ENCODE data around the gene LAYN. TPM values are rescaled to one million over a fixed set of nuclear protein-coding genes. Genes with fewer than 3 reads are reported as not detected.

LAYN gene
- total RNA-seq, 2 experiments from 2014 or later, result 1.3 to 1.4 TPM

GRCh38 chr11:111589886-111590499, 49.5 kb downstream of the LAYN start:
- Mint-ChIP-seq H3K27me3 (no peaks in the 10 kb centered on the region), H3K27ac (no peak overlapping the region), H3K4me3 (no peak overlapping the region), H3K36me3 (ENCODE audit: low read depth) (no peaks in the 10 kb centered on the region), H3K4me1 (ENCODE audit: low read depth) (no peaks in the 10 kb centered on the region), H3K9me3 (no peaks in the 10 kb centered on the region)
- Histone ChIP-seq H3K4me3 (ENCODE audit: low read length) (no peak overlapping the region), H3K27me3 (ENCODE audit: control insufficient read depth in 1 of 2, insufficient read depth in 2 of 2, low read length in 2 of 2) (peaks cover 3 to 6% of the 10 kb centered on the region in 2 experiments), H3K4me1 (ENCODE audit: insufficient read depth, low read length) (no peaks in the 10 kb centered on the region), H3K9me3 (ENCODE audit: control insufficient read depth in 1 of 2, insufficient read depth in 1 of 2, low read length in 2 of 2) (no peaks in the 10 kb centered on the region), H3K36me3 (ENCODE audit: insufficient read depth, low read length) (no peaks in the 10 kb centered on the region), H3K27ac (ENCODE audit: low read depth in 1 of 2, low read length in 2 of 2) (no peak overlapping the region)
- intact Hi-C loops (cut with DNase I, micrococcal nuclease), result loop anchor here in 1 of 2 experiments (10.0 kb wide), 1 partner anchor 695 kb away; no protein-coding TSS in a partner anchor
- DNase-seq, result no peak
- TF ChIP-seq CTCF (IDR thresholded peaks at IDR 0.05), result no peak
- ChIA-PET POLR2A (no interaction called here), CTCF (interaction anchor here (1.6 kb wide), 1 partner anchor 187 kb away, joined by 7 read pairs; no protein-coding TSS in a partner anchor)
- no peak for ATAC-seq (ENCODE audit: poor library complexity)

GRCh38 chr11:111591187-111591960, 50.9 kb downstream of the LAYN start:
- no peak overlapping the region for H3K27ac Mint-ChIP-seq
- Histone ChIP-seq H3K36me3 (ENCODE audit: insufficient read depth, low read length) (no peaks in the 10 kb centered on the region), H3K27ac (ENCODE audit: low read depth in 1 of 2, low read length in 2 of 2) (no peak overlapping the region), H3K27me3 (ENCODE audit: control insufficient read depth in 1 of 2, insufficient read depth in 2 of 2, low read length in 2 of 2) (peaks cover 3 to 6% of the 10 kb centered on the region in 2 experiments), H3K9me3 (ENCODE audit: control insufficient read depth in 1 of 2, insufficient read depth in 1 of 2, low read length in 2 of 2) (no peaks in the 10 kb centered on the region), H3K4me3 (ENCODE audit: low read length) (no peak overlapping the region), H3K4me1 (ENCODE audit: insufficient read depth, low read length) (no peaks in the 10 kb centered on the region)
- no peaks in the 10 kb centered on the region for H3K9me3 Mint-ChIP-seq
- intact Hi-C loops (cut with DNase I, micrococcal nuclease), result loop anchor here in 1 of 2 experiments (10.0 kb wide), 1 partner anchor 693 kb away; no protein-coding TSS in a partner anchor
- POLR2A ChIA-PET, result no interaction called here
- H3K4me3 Mint-ChIP-seq, result no peak overlapping the region
- CTCF ChIA-PET, result interaction anchor here (0.8 kb wide), 1 partner anchor 341 kb away, joined by 3 read pairs; no protein-coding TSS in a partner anchor
- no peaks in the 10 kb centered on the region for H3K27me3 Mint-ChIP-seq
- no peak for ATAC-seq (ENCODE audit: poor library complexity)
- DNase-seq, result no peak
- TF ChIP-seq CTCF (IDR thresholded peaks at IDR 0.05), result no peak
- H3K4me1 Mint-ChIP-seq (ENCODE audit: low read depth), result no peaks in the 10 kb centered on the region
- no peaks in the 10 kb centered on the region for H3K36me3 Mint-ChIP-seq (ENCODE audit: low read depth)

- H3K4me1 Mint-ChIP-seq (ENCODE audit: low read depth), result no peaks in the 10 kb centered on the region
- Histone ChIP-seq H3K4me3 (ENCODE audit: low read length) (no peak overlapping the region), H3K4me1 (ENCODE audit: insufficient read depth, low read length) (no peaks in the 10 kb centered on the region), H3K27ac (ENCODE audit: low read depth in 1 of 2, low read length in 2 of 2) (no peak overlapping the region), H3K9me3 (ENCODE audit: control insufficient read depth in 1 of 2, insufficient read depth in 1 of 2, low read length in 2 of 2) (no peaks in the 10 kb centered on the region), H3K27me3 (ENCODE audit: control insufficient read depth in 1 of 2, insufficient read depth in 2 of 2, low read length in 2 of 2) (peaks cover 3 to 6% of the 10 kb centered on the region in 2 experiments), H3K36me3 (ENCODE audit: insufficient read depth, low read length) (no peaks in the 10 kb centered on the region)
- no peak overlapping the region for H3K27ac Mint-ChIP-seq
- TF ChIP-seq CTCF (IDR thresholded peaks at IDR 0.05), result no peak
- no peak overlapping the region for H3K4me3 Mint-ChIP-seq
- no peaks in the 10 kb centered on the region for H3K9me3 Mint-ChIP-seq
- no peaks in the 10 kb centered on the region for H3K27me3 Mint-ChIP-seq
- intact Hi-C loops (cut with DNase I, micrococcal nuclease), result loop anchor here in 1 of 2 experiments (10.0 kb wide), 1 partner anchor 692 kb away; no protein-coding TSS in a partner anchor
- ATAC-seq (ENCODE audit: poor library complexity) (no peak), DNase-seq (no peak)
- H3K36me3 Mint-ChIP-seq (ENCODE audit: low read depth), result no peaks in the 10 kb centered on the region
- ChIA-PET POLR2A (no interaction called here), CTCF (interaction anchor here (1.1 kb wide), 1 partner anchor 185 kb away, joined by 3 read pairs; no protein-coding TSS in a partner anchor)
Measured at GRCh38 chr11:111592491-111592890, 52.0 kb downstream of the LAYN start.
